Activated T-helper 17 cell treated with anti-CD3 and anti-CD28 coated beads, Interleukin-2, amount 50 U/mL, for 72 hours (primary cell): Measurements from ENCODE around the gene ABCA9. TPM values are rescaled to one million over a fixed set of nuclear protein-coding genes. Genes with fewer than 3 reads are reported as not detected.

Source experiments
- ATAC-seq: fragments of 150-1000 bp; cut with Tn5 transposase; replicated peaks from 2 replicates; pipeline ENCODE4 v1.10.0; 2021; ENCODE audit warnings: mild to moderate bottlenecking, moderate library complexity
- H3K27ac Mint-ChIP-seq: one replicate; pipeline ENCODE4 v1.8.0; 2022; ENCODE audit warnings: mixed read lengths
- H3K27me3 Mint-ChIP-seq: one replicate; pipeline ENCODE4 v1.8.0; 2022; ENCODE audit warnings: mixed read lengths
- H3K36me3 Mint-ChIP-seq: one replicate; pipeline ENCODE4 v1.8.0; 2022; ENCODE audit warnings: low read depth, mild to moderate bottlenecking, mixed read lengths
- H3K4me1 Mint-ChIP-seq: one replicate; pipeline ENCODE4 v1.8.0; 2022; ENCODE audit warnings: mixed read lengths
- H3K4me3 Mint-ChIP-seq: one replicate; pipeline ENCODE4 v1.8.0; 2022; ENCODE audit warnings: mild to moderate bottlenecking, mixed read lengths
- H3K9me3 Mint-ChIP-seq: one replicate; pipeline ENCODE4 v1.8.0; 2022; ENCODE audit warnings: mixed read lengths
- total RNA-seq, 2 donors: library from RNA; stranded (reverse); gene quantifications; one replicate each; pipeline ENCODE4 v1.2.3, GENCODE V29; 2022

The ABCA9 gene, protein sequence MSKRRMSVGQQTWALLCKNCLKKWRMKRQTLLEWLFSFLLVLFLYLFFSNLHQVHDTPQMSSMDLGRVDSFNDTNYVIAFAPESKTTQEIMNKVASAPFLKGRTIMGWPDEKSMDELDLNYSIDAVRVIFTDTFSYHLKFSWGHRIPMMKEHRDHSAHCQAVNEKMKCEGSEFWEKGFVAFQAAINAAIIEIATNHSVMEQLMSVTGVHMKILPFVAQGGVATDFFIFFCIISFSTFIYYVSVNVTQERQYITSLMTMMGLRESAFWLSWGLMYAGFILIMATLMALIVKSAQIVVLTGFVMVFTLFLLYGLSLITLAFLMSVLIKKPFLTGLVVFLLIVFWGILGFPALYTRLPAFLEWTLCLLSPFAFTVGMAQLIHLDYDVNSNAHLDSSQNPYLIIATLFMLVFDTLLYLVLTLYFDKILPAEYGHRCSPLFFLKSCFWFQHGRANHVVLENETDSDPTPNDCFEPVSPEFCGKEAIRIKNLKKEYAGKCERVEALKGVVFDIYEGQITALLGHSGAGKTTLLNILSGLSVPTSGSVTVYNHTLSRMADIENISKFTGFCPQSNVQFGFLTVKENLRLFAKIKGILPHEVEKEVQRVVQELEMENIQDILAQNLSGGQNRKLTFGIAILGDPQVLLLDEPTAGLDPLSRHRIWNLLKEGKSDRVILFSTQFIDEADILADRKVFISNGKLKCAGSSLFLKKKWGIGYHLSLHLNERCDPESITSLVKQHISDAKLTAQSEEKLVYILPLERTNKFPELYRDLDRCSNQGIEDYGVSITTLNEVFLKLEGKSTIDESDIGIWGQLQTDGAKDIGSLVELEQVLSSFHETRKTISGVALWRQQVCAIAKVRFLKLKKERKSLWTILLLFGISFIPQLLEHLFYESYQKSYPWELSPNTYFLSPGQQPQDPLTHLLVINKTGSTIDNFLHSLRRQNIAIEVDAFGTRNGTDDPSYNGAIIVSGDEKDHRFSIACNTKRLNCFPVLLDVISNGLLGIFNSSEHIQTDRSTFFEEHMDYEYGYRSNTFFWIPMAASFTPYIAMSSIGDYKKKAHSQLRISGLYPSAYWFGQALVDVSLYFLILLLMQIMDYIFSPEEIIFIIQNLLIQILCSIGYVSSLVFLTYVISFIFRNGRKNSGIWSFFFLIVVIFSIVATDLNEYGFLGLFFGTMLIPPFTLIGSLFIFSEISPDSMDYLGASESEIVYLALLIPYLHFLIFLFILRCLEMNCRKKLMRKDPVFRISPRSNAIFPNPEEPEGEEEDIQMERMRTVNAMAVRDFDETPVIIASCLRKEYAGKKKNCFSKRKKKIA (N-terminal part only)
- total RNA-seq, result under 1 TPM in 1 of 2 donors, not detected in 1; 0.58 TPM

- Mint-ChIP-seq H3K27ac (no peak within 1 kb of the TSS), H3K4me3 (no peak within 1 kb of the TSS), H3K36me3 (no peaks in the 10 kb centered on the region), H3K27me3 (peaks cover 5% of the 10 kb centered on the region), H3K4me1 (peaks cover 13% of the 10 kb centered on the region), H3K9me3 (peaks cover 22% of the 10 kb centered on the region)
- ATAC-seq, result no peak
Measured at GRCh38 chr17:69060822-69061221, at the start of gene ABCA9. ABCA9 (minus strand) TSS chr17:69060927; CDS start chr17:69051126, 9,801 bp downstream.

DNA sequence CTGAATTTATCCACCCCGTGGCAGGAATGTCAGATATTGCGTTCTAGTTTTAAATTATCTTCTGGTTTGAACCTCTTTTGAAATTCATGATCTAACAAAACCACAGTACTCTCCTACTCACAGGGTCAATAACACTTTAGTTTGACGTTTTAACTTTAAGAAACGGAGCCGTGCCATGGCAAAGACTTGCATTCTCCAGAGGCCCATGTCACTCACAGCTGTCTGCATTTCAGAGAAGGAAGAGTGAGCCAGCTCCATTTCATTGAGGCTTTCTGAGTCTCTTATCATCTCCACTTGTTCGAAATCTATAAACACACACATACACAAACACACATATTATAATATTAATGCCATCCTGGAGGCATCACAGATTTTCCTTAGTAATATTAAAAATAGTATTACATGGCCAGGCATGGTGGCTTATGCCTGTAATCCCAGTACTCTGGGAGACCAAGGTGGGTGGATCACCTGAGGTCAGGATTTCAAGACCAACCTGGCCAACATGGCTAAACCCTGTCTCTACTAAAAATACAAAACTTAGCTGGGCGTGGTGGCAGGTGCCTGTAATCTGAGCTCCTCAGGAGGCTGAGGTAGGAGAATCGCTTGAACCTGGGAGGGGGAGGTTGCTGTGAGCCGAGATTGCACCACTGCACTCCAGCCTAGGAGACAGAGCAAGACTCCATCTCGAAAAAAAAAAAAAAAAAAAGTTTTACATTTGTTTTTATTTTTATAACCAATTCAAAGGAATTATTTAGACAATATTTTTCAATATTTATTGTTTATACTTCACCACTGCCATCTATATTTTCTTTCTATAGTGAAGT lies 45.4 kb upstream of the ABCA9 start:
- no peak for ATAC-seq
- H3K4me1 Mint-ChIP-seq, result no peaks in the 10 kb centered on the region
- no peak overlapping the region for H3K4me3 Mint-ChIP-seq
- H3K9me3 Mint-ChIP-seq, result no peaks in the 10 kb centered on the region
- H3K27ac Mint-ChIP-seq, result no peak overlapping the region
- H3K36me3 Mint-ChIP-seq, result no peaks in the 10 kb centered on the region
- no peaks in the 10 kb centered on the region for H3K27me3 Mint-ChIP-seq

DNA sequence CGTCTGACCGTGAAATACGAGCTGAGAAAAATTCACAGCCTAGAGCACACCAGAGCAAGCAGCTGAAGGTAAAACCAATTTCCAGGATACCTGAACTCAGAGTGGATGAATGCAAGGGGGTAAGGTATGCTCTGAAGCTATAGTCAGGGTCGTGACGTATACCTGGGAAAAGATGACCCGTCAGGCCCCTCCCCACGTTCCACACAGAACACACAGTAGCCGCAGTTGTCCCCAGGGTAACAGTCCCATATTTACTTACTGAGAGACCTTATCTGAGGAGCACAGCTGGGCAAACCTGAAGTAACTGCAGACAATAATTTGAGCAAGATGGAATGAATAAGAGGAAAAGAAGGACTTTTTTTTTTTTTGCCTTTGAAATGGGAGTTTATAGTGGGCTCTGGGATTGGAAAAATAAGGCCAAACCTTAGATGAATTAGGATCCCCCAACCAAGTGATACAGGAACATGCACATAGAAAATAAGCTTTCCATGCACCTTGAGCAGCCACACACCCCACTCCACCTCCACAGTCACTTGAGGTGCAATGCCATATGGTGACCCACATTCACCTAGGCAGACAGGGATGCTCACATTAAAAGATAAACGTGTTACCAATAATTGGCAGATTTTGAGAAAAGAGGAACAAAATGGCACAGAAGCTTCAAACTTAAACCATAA lies 43.0 kb upstream of the ABCA9 start:
- H3K4me3 Mint-ChIP-seq, result no peak overlapping the region
- no peaks in the 10 kb centered on the region for H3K9me3 Mint-ChIP-seq
- H3K4me1 Mint-ChIP-seq, result no peaks in the 10 kb centered on the region
- no peak overlapping the region for H3K27ac Mint-ChIP-seq
- ATAC-seq, result no peak
- no peaks in the 10 kb centered on the region for H3K27me3 Mint-ChIP-seq
- H3K36me3 Mint-ChIP-seq, result no peaks in the 10 kb centered on the region

GRCh38 chr17:69098625-69099024 lies 37.9 kb upstream of the ABCA9 start:
- no peak for ATAC-seq
- Mint-ChIP-seq H3K27ac (no peak overlapping the region), H3K27me3 (no peaks in the 10 kb centered on the region)

GRCh38 chr17:69096541-69096940 lies 35.8 kb upstream of the ABCA9 start:
- Mint-ChIP-seq H3K27ac (no peak overlapping the region), H3K36me3 (no peaks in the 10 kb centered on the region), H3K9me3 (no peaks in the 10 kb centered on the region), H3K4me3 (no peak overlapping the region), H3K27me3 (peaks cover 5% of the 10 kb centered on the region), H3K4me1 (no peaks in the 10 kb centered on the region)
- ATAC-seq, result no peak

More at GRCh38 chr17:69098625-69099024, 37.9 kb upstream of the ABCA9 start:
- H3K9me3 Mint-ChIP-seq, result no peaks in the 10 kb centered on the region
- no peaks in the 10 kb centered on the region for H3K36me3 Mint-ChIP-seq
- no peak overlapping the region for H3K4me3 Mint-ChIP-seq
- no peaks in the 10 kb centered on the region for H3K4me1 Mint-ChIP-seq

- ATAC-seq, result no peak
- H3K36me3 Mint-ChIP-seq, result no peaks in the 10 kb centered on the region
- H3K9me3 Mint-ChIP-seq, result no peaks in the 10 kb centered on the region
- H3K4me1 Mint-ChIP-seq, result no peaks in the 10 kb centered on the region
- H3K27me3 Mint-ChIP-seq, result peaks cover 5% of the 10 kb centered on the region
- H3K27ac Mint-ChIP-seq, result no peak overlapping the region
- no peak overlapping the region for H3K4me3 Mint-ChIP-seq
Measured at GRCh38 chr17:69093995-69094394, 33.3 kb upstream of the ABCA9 start.

DNA sequence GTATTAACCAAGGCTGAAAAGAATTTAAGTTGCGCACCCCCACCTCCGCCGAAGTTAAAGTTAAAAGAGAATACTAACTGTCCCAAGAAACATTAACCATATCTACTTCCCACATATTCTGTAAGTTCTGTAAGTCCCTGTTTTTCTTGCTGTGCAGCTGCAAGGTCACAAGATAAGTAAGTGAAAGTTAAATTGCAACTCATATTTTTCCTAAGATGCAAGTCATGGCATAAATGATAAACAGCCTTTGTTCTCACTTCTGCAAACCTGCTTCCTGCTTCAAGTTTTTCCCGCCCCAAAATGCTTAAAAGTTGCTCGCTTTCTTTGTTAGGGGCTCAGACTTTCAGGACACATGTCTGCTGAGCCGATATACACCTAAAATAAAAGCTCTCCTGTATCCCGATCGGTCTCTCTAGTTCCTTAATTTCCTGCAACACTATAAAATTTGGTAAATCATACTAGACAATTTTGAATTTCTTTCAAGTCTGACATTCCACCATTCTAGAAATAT lies 32.6 kb upstream of the ABCA9 start:
- peaks cover 5% of the 10 kb centered on the region for H3K27me3 Mint-ChIP-seq
- H3K27ac Mint-ChIP-seq, result no peak overlapping the region
- no peaks in the 10 kb centered on the region for H3K36me3 Mint-ChIP-seq
- H3K4me3 Mint-ChIP-seq, result no peak overlapping the region
- H3K9me3 Mint-ChIP-seq, result peaks cover 4% of the 10 kb centered on the region
- no peak for ATAC-seq
- H3K4me1 Mint-ChIP-seq, result no peaks in the 10 kb centered on the region

GRCh38 chr17:69090365-69090764 lies 29.6 kb upstream of the ABCA9 start:
- no peaks in the 10 kb centered on the region for H3K4me1 Mint-ChIP-seq
- H3K4me3 Mint-ChIP-seq, result no peak overlapping the region
- ATAC-seq, result no peak
- H3K36me3 Mint-ChIP-seq, result no peaks in the 10 kb centered on the region
- peaks cover 5% of the 10 kb centered on the region for H3K27me3 Mint-ChIP-seq
- peaks cover 4% of the 10 kb centered on the region for H3K9me3 Mint-ChIP-seq
- no peak overlapping the region for H3K27ac Mint-ChIP-seq

GRCh38 chr17:69088643-69089200 lies 28.0 kb upstream of the ABCA9 start:
- no peak overlapping the region for H3K27ac Mint-ChIP-seq
- no peak for ATAC-seq
- no peaks in the 10 kb centered on the region for H3K4me1 Mint-ChIP-seq
- H3K9me3 Mint-ChIP-seq, result peaks cover 4% of the 10 kb centered on the region
- H3K4me3 Mint-ChIP-seq, result no peak overlapping the region
- H3K27me3 Mint-ChIP-seq, result peaks cover 5% of the 10 kb centered on the region
- H3K36me3 Mint-ChIP-seq, result no peaks in the 10 kb centered on the region

- no peak overlapping the region for H3K4me3 Mint-ChIP-seq
- H3K27me3 Mint-ChIP-seq, result no peaks in the 10 kb centered on the region
- H3K36me3 Mint-ChIP-seq, result no peaks in the 10 kb centered on the region
- no peak for ATAC-seq
- no peak overlapping the region for H3K27ac Mint-ChIP-seq
- H3K4me1 Mint-ChIP-seq, result no peaks in the 10 kb centered on the region
- peaks cover 9% of the 10 kb centered on the region for H3K9me3 Mint-ChIP-seq
Measured at GRCh38 chr17:69086641-69087040, 25.9 kb upstream of the ABCA9 start.

DNA sequence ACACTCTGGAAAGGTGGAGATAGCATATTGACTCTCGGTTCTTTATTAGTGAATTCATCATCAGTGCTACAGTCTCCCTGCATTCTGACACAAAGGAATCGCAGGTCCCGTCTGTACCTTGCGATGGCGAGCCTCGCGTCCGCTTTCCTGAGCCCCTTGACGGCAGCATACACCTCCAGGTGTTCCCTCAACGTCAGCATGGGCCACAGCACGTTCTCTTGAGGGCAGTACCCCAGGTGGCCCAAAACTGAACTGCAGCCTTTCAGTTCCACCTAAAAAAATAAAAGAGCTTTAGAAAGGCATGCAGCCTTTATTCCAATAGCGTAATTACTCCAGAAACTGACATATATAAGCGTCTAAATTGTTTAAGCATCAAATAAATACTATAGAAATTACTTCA lies 24.2 kb upstream of the ABCA9 start:
- Mint-ChIP-seq H3K27me3 (no peaks in the 10 kb centered on the region), H3K27ac (no peak overlapping the region), H3K9me3 (peaks cover 9% of the 10 kb centered on the region), H3K4me1 (no peaks in the 10 kb centered on the region), H3K4me3 (no peak overlapping the region), H3K36me3 (no peaks in the 10 kb centered on the region)
- no peak for ATAC-seq

- Mint-ChIP-seq H3K27ac (no peak overlapping the region), H3K36me3 (no peaks in the 10 kb centered on the region), H3K27me3 (no peaks in the 10 kb centered on the region), H3K4me1 (no peaks in the 10 kb centered on the region), H3K4me3 (no peak overlapping the region), H3K9me3 (peaks cover 5% of the 10 kb centered on the region)
- no peak for ATAC-seq
Measured at GRCh38 chr17:69082696-69083095, 22.0 kb upstream of the ABCA9 start.

GRCh38 chr17:69078864-69079263 lies 18.1 kb upstream of the ABCA9 start:
- H3K36me3 Mint-ChIP-seq, result no peaks in the 10 kb centered on the region
- H3K27ac Mint-ChIP-seq, result no peak overlapping the region
- no peaks in the 10 kb centered on the region for H3K4me1 Mint-ChIP-seq
- H3K4me3 Mint-ChIP-seq, result no peak overlapping the region
- ATAC-seq, result no peak
- peaks cover 16% of the 10 kb centered on the region for H3K9me3 Mint-ChIP-seq
- H3K27me3 Mint-ChIP-seq, result no peaks in the 10 kb centered on the region
